VCaP (cell line): Measurements from ENCODE around the gene CEP78.
"Not testable (repeated sequence)": the region's sequence is repeated elsewhere in the genome, so short reads cannot be mapped to it uniquely, and the experiment has no call there.

ENCODE experiments used
- H3K27ac ChIP-seq: fragments of 450-650 bp; 2 replicates; pipeline ENCODE4 v1.5.1; 2017
- TF ChIP-seq, protein P1 (sequence below): fragments of 450-650 bp; conservative IDR thresholded peaks from 2 replicates; pipeline ENCODE4 v1.5.1; 2017; ENCODE audit warnings: mild to moderate bottlenecking, moderate library complexity

CEP78 gene

DNA sequence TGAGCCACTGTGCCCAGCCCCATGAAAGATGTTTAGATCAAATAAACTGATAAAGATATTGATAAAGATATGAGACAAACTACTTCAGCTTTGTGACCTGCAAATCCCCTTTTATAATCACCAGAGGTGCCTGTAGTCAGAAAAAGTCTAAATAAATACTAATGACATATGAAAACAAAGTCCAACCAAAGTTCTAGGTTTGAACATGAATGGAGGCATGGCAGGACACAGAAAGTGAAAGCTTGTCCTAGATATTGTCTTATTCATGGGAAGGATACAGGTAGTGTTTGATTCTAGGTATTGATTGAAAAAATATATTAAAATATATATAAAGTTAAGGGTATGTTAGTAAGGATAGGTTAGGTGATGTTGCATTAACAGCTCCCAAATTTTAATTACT lies 36.4 kb downstream of the CEP78 start:
- TF ChIP-seq, protein P1, sequence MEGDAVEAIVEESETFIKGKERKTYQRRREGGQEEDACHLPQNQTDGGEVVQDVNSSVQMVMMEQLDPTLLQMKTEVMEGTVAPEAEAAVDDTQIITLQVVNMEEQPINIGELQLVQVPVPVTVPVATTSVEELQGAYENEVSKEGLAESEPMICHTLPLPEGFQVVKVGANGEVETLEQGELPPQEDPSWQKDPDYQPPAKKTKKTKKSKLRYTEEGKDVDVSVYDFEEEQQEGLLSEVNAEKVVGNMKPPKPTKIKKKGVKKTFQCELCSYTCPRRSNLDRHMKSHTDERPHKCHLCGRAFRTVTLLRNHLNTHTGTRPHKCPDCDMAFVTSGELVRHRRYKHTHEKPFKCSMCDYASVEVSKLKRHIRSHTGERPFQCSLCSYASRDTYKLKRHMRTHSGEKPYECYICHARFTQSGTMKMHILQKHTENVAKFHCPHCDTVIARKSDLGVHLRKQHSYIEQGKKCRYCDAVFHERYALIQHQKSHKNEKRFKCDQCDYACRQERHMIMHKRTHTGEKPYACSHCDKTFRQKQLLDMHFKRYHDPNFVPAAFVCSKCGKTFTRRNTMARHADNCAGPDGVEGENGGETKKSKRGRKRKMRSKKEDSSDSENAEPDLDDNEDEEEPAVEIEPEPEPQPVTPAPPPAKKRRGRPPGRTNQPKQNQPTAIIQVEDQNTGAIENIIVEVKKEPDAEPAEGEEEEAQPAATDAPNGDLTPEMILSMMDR, result no peak
- H3K27ac ChIP-seq, result no peak overlapping the region

DNA sequence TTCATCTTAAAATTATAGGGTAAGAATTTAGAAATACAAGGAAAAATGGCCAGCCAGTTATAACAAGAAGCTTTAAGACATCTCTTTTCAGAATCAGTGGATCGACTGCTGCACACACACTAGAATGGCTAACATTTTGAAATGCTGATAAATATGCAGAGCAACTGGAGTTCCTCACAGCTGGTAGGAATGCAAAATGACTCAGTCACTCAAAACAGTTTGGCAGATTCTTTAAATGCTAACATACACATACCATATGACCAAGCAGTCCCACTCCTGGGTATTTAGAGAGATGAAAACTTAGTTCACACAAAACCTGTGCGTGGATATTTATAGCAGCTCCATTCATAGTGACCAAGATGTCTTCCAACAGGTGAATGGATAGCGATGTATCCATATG lies 37.9 kb downstream of the CEP78 start:
- no peak overlapping the region for H3K27ac ChIP-seq
- TF ChIP-seq, protein P1, result no peak

DNA sequence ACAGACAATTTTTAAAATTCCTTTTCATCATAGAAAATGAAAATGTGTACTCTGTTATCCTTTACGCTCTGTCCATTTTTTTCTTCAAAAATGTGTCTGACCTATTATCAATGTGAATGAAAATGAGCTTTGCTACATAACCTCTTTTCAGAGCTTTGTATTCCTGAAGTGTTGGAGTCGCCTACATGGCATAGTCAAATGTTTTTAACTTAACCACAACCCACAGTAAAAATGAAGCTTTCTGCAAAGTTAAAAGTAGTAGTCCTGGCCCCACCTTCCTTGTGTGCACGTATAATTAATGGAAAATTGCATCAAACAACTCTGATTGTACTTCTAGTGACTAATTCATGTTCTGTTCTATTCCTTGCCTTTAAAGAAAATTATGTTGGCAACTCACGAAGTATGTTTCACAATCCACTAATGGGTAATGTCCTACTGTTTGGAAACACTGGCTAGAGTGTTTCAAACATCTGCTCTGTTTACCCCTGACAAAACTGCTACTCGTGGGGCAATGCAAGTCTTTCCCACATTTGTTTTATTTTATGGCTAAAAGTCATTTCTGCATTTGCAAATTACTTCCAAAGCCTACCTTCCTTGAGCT lies 42.4 kb downstream of the CEP78 start:
- no peak overlapping the region for H3K27ac ChIP-seq
- TF ChIP-seq, protein P1, result no peak

DNA sequence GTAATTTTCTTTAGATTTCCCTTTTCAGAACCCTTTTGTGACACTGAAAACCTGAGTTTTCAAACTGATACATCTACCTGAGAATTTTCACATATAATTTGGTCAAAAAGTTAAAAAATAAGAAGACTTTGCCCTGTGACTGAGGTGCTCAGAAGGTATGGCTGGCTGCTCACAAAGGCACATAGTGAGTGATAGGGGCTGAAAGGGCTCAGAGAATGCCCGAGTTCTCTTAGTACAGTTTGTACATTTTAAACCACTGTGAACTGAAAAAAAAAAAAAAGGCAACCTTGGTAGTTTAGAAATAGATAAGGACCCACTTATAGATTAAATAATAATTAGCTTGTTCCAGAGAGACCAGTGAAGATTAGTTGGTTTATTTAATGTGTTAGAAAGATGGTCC lies 42.9 kb downstream of the CEP78 start:
- no peak overlapping the region for H3K27ac ChIP-seq
- TF ChIP-seq, protein P1, result no peak

DNA sequence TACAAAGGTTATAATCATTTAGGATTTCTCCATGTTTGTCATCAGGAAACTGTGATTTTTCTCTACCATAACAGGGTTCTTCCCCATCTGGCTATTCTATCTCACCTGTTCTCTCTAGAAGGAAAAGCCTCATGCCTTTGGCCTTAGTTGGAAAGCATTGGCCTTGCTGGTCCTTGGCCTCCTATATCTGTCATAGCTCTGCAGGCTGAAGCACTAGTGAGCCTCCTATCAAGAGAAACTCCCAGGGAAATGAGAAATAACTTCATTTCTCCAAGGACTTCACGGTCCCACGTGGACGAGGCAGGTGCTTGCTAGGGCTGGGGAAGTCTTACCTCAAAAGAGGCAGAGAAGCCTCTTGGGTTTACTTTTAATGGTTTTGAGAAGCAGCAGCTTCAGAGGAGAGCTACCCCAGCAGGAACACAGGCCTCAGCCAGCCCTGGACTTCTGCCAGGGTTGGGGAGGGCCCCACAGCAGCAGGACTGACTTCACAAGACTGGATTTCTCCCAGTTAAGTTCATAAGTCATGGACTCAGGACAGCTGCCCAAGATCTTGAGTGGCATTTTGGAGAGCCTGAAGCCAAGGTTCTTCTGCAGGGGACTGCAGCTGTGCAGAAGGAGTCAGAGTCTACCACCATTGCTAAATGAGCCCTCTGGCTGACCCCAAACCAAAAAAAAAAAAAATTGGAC lies 45.2 kb downstream of the CEP78 start:
- no peak overlapping the region for H3K27ac ChIP-seq
- TF ChIP-seq, protein P1, result no peak

DNA sequence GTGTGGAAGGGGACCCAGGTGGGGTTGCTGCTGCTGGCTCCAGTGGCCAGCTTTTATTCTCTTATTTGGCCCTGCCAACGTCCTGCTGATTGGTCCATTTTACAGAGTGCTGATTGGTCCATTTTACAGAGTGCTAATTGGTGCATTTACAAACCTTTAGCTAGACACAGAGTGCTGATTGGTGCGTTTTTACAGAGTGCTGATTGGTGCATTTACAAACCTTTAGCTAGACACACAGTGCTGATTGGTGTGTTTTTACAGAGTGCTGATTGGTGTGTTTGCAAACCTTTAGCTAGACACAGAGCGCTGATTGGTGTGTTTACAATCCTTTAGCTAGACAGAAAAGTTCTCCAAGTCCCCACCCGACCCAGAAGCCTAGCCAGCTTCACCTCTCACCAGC lies 48.3 kb downstream of the CEP78 start:
- H3K27ac ChIP-seq, result not testable (repeated sequence)

DNA sequence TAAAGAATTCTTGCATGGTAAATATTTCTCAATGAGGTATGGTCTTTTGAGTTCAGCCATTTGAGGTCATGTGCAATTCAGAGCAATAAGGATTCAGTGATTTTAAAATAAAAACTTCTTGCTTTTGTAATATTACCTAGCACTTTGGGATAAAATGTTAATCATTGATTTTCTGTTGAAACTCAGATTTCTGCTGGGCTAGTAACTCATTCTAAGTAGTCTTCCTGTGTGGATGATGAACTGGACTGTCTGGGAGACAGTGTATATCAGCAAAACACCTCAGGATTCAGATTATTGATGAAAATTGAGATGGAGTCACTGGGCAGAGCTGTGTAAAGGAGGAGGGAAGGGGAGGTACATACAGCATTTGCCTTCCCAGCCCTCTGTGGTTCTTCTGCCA lies 50.2 kb downstream of the CEP78 start:
- H3K27ac ChIP-seq, result no peak overlapping the region
- TF ChIP-seq, protein P1, result no peak

DNA sequence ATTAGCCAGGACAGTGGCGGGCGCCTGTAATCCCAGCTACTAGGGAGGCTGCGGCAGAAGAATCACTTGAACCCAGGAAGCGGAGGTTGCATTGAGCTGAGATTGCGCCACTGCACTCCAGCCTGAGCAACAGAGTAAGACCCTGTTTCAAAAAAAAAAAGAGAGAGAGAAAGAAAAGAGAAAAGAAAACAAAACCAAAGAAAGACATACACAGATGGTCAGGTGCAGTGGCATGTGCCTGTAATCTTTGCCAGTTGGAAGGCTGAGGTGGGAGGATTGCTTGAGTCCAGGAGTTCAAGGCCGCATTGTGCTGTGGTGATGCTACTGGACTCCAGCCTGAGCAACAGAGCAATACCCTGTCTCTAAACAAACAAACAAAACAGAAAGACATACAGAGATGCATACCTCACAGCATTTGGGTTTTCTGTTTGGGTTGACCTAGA lies 51.1 kb downstream of the CEP78 start:
- TF ChIP-seq, protein P1, result no peak
- H3K27ac ChIP-seq, result no peak overlapping the region
